OCI-LY7 (cell line): ENCODE results near the gene TSHZ2. TPM values are rescaled to one million over a fixed set of nuclear protein-coding genes. Genes with fewer than 3 reads are reported as not detected.

ENCODE experiments used
- BruUV-seq: library from RNA; stranded (reverse); fragments of 400-500 nt; replicated peaks from 2 replicates; lab custom pipeline; 2021; lab: Mats Ljungman, UMichigan
- CTCF ChIA-PET: fragments of 300-600 bp; sonication (Branson Sonifier 250); formaldehyde crosslinking; loops from one replicate; lab custom pipeline; 2022; ENCODE audit warnings: antibody characterized with exemption; ENCODE audit not compliant: unreplicated experiment; lab: Charles Lee
- POLR2A ChIA-PET: fragments of 300-600 bp; sonication (Branson Sonifier 250); formaldehyde crosslinking; loops from one replicate; lab custom pipeline; 2022; ENCODE audit warnings: antibody characterized with exemption; lab: Charles Lee
- DNase-seq: peaks from one replicate; pipeline ENCODE4 v3.0.0-alpha.2; 2015; ENCODE audit warnings: low spot score
- H2AFZ ChIP-seq: fragments of 200-600 bp; sonication (generic), shearing (Covaris generic); 2 replicates; pipeline ENCODE4 v1.6.1; 2014; ENCODE audit warnings: mild to moderate bottlenecking, antibody characterized with exemption, low read length, moderate library complexity
- H3K27ac ChIP-seq: fragments of 200-600 bp; sonication (generic); 2 replicates; pipeline ENCODE4 v1.5.1; 2014; ENCODE audit warnings: mixed run types, low read depth, mild to moderate bottlenecking, moderate library complexity, low read length, inconsistent platforms; ENCODE audit not compliant: poor library complexity, severe bottlenecking
- H3K36me3 ChIP-seq: fragments of 200-600 bp; sonication (generic); 2 replicates; pipeline ENCODE4 v1.6.1; 2014; ENCODE audit warnings: mild to moderate bottlenecking, antibody characterized with exemption, low read length, moderate library complexity, mixed read lengths; ENCODE audit not compliant: insufficient read depth
- H3K4me1 ChIP-seq: fragments of 200-600 bp; sonication (generic); 2 replicates; pipeline ENCODE4 v1.5.1; 2014; ENCODE audit warnings: mild to moderate bottlenecking, low read length; ENCODE audit not compliant: insufficient read depth, poor library complexity, severe bottlenecking
- H3K4me2 ChIP-seq: fragments of 200-600 bp; sonication (generic); 2 replicates; pipeline ENCODE4 v1.6.1; 2014; ENCODE audit warnings: mild to moderate bottlenecking, low read length
- H3K4me3 ChIP-seq: fragments of 200-600 bp; sonication (generic); 2 replicates; pipeline ENCODE4 v1.5.1; 2014; ENCODE audit warnings: mild to moderate bottlenecking, low read depth, low read length; ENCODE audit not compliant: poor library complexity, severe bottlenecking
- H3K79me2 ChIP-seq: fragments of 200-600 bp; sonication (generic); 2 replicates; pipeline ENCODE4 v1.6.1; 2016; ENCODE audit warnings: low read depth, mild to moderate bottlenecking, low read length, moderate library complexity, mixed read lengths; ENCODE audit not compliant: insufficient read depth
- H3K9me2 ChIP-seq: fragments of 200-600 bp; sonication (generic); 2 replicates; pipeline ENCODE4 v1.6.1; 2016; ENCODE audit warnings: mild to moderate bottlenecking, low read length, mixed read lengths; ENCODE audit not compliant: insufficient read depth
- H3K9me3 ChIP-seq: fragments of 200-600 bp; sonication (generic); 2 replicates; pipeline ENCODE4 v1.6.1; 2014; ENCODE audit warnings: mild to moderate bottlenecking, mixed run types, low read length, mixed read lengths
- H4K20me1 ChIP-seq: fragments of 200-600 bp; sonication (generic); 2 replicates; pipeline ENCODE4 v1.6.1; 2014; ENCODE audit warnings: mild to moderate bottlenecking, antibody characterized with exemption, low read length, moderate library complexity, mixed read lengths; ENCODE audit not compliant: insufficient read depth
- EZH2phosphoT487 ChIP-seq: fragments of 200-600 bp; sonication (generic); IDR thresholded peaks from 2 replicates; pipeline ENCODE4 v1.6.1; 2018; ENCODE audit warnings: low read depth, borderline replicate concordance, mild to moderate bottlenecking, mixed run types, antibody characterized with exemption, low read length, moderate library complexity, mixed read lengths
- intact Hi-C: fragments of 100-400 bp; cut with micrococcal nuclease; formaldehyde crosslinking; loops from one replicate; pipeline ENCODE4 v1.10.0; 2022; ENCODE audit not compliant: unreplicated experiment
- total RNA-seq, 2 experiments: library from RNA; depleted of rRNA in 1 of 2; stranded (reverse); fragments of >200 nt in 1 of 2; shearing (Covaris generic) in 1 of 2; gene quantifications; 2 replicates each; pipeline ENCODE4 v1.2.3, GENCODE V29; 2014 to 2022
- TF ChIP-seq, protein P1 (sequence below): fragments of 200-600 bp; sonication (generic); conservative IDR thresholded peaks from 2 replicates; pipeline ENCODE4 v1.5.1; 2014; ENCODE audit warnings: mild to moderate bottlenecking, antibody characterized with exemption, low read length, moderate library complexity, mixed read lengths

Gene TSHZ2
- total RNA-seq, 2 experiments from 2014 or later, result not detected

GRCh38 chr20:53161073-53161472 is 188.9 kb downstream of the TSHZ2 start:
- Histone ChIP-seq H3K4me3 (no peak overlapping the region), H3K4me1 (peaks cover 40% of the 10 kb centered on the region), H3K9me2 (no peaks in the 10 kb centered on the region), H3K79me2 (no peaks in the 10 kb centered on the region), H4K20me1 (no peaks in the 10 kb centered on the region), H3K27ac (peak overlapping the region; percentile 4), H3K4me2 (no peak overlapping the region), H3K36me3 (no peaks in the 10 kb centered on the region), H3K9me3 (no peaks in the 10 kb centered on the region; the same call in 1 of the 2 replicates), H2AFZ (peak overlapping the region; percentile 19; the same call in 1 of the 2 replicates)
- intact Hi-C loops, result no loop called here
- TF ChIP-seq EZH2phosphoT487, result no peak
- TF ChIP-seq, protein P1, sequence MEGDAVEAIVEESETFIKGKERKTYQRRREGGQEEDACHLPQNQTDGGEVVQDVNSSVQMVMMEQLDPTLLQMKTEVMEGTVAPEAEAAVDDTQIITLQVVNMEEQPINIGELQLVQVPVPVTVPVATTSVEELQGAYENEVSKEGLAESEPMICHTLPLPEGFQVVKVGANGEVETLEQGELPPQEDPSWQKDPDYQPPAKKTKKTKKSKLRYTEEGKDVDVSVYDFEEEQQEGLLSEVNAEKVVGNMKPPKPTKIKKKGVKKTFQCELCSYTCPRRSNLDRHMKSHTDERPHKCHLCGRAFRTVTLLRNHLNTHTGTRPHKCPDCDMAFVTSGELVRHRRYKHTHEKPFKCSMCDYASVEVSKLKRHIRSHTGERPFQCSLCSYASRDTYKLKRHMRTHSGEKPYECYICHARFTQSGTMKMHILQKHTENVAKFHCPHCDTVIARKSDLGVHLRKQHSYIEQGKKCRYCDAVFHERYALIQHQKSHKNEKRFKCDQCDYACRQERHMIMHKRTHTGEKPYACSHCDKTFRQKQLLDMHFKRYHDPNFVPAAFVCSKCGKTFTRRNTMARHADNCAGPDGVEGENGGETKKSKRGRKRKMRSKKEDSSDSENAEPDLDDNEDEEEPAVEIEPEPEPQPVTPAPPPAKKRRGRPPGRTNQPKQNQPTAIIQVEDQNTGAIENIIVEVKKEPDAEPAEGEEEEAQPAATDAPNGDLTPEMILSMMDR, result no peak
- POLR2A ChIA-PET, result interaction anchor here (0.6 to 1.2 kb wide), 5 partner anchors 8 to 34 kb away, joined by 3 to 7 read pairs (median 3); no protein-coding TSS in a partner anchor
- CTCF ChIA-PET, result no interaction called here
- no peak for DNase-seq
- BruUV-seq, result no TSS peak

DNA sequence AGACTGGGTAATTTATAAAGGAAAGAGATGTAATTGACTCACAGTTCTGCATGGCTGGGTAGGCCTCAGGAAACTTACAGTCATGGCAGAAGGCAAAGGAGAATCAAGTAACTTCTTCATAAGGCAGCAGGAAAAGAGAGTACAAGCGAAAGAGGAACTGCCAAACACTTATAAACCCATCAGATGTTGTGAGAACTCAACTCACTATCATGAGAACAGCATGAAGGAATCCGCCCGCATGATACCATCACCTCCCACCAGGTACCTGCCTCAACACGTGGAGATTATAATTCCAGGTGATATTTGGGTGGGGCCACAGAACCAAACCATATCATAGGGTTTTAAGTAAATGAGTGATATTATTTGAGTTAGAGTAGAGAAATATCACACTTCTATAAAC is 189.3 kb downstream of the TSHZ2 start:
- Histone ChIP-seq H3K4me3 (no peak overlapping the region), H2AFZ (peak overlapping the region; percentile 19; the same call in 1 of the 2 replicates), H3K36me3 (no peaks in the 10 kb centered on the region), H3K9me3 (no peaks in the 10 kb centered on the region; the same call in 1 of the 2 replicates), H3K4me1 (peaks cover 38% of the 10 kb centered on the region), H4K20me1 (no peaks in the 10 kb centered on the region), H3K79me2 (no peaks in the 10 kb centered on the region), H3K4me2 (no peak overlapping the region), H3K9me2 (no peaks in the 10 kb centered on the region), H3K27ac (peak overlapping the region; percentile 4)
- no TSS peak for BruUV-seq
- POLR2A ChIA-PET, result interaction anchor here (0.6 to 1.2 kb wide), 5 partner anchors 8 to 35 kb away, joined by 3 to 7 read pairs (median 3); no protein-coding TSS in a partner anchor
- CTCF ChIA-PET, result no interaction called here
- TF ChIP-seq, protein P1, result no peak
- TF ChIP-seq EZH2phosphoT487, result no peak
- intact Hi-C loops, result no loop called here
- DNase-seq, result peak; percentile 55

DNA sequence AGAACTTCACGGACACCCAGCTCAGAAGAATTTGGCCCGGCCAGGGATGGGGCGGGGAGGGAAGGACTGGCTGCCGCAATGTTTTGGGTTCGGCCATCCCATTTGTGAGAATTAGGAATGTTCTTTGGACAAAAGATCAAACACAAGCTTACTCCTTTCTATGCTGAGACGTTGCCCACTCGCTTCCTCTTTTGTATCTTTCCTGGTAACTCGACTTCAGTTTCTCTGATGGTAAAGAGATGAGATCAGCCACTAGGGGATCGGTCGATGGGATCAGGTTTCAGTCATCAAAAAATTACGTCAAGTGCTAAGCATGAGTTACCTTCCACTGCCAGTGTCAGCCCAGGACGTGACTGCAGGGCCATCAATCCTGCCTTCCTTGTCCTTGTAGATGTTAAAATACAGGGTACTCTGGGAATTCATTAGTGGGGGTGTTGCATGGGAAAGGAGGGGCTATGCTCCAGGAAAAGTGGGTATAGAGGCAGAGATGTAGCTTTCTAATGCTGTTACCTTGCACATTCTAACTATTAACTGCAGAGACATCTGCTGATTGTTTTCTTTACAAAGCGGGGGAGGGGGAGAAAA is 190.2 kb downstream of the TSHZ2 start:
- Histone ChIP-seq H3K79me2 (no peaks in the 10 kb centered on the region), H3K4me1 (peaks cover 29% of the 10 kb centered on the region), H3K27ac (no peak overlapping the region), H3K36me3 (no peaks in the 10 kb centered on the region), H3K9me2 (no peaks in the 10 kb centered on the region), H3K4me2 (no peak overlapping the region), H3K4me3 (no peak overlapping the region), H4K20me1 (no peaks in the 10 kb centered on the region), H2AFZ (peak overlapping the region; percentile 19; the same call in 1 of the 2 replicates), H3K9me3 (no peaks in the 10 kb centered on the region; the same call in 1 of the 2 replicates)
- CTCF ChIA-PET, result no interaction called here
- BruUV-seq, result no TSS peak
- DNase-seq, result peak; percentile 19
- no peak for TF ChIP-seq EZH2phosphoT487
- TF ChIP-seq, protein P1, result 0 out of 2 replicates have a peak, but pooled peaks have one; percentile 12
- intact Hi-C loops, result no loop called here
- POLR2A ChIA-PET, result no interaction called here
